AG08396 (cell line): ENCODE measurements around the gene TMCC1.

ENCODE experiments used
- DNase-seq: peaks from one replicate; pipeline ENCODE4 v3.0.0; 2012; ENCODE audit warnings: low spot score, mixed read lengths

The TMCC1 gene

DNA sequence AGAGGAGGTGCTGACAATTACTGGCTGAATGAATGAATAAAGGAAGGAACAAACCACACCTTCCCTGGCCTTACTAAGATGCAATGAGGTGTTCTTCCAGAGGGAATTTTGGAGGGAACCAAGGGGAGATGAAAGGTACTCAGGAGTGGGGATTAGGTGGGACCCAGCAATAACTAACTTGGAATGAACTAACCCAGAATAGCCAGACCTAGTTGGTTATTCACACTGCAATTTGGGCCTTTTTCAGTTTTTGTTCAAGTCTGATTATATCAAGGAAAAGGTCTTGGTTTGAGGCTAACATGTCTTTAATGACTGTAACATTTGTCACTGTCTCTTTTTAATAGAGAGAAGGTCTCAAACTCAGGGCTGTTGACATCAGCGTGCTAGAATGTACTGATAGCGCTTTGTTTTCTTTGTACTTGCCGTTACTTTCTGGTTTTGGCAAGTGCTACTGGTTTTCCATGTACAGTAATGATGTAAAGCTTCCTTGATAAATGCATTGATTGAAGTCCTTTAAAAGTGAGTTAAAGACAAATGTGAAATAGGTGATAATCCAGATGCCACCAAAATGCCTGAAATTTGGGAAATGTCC is 283.8 kb downstream of the TMCC1 start:
- DNase-seq = no peak

DNA sequence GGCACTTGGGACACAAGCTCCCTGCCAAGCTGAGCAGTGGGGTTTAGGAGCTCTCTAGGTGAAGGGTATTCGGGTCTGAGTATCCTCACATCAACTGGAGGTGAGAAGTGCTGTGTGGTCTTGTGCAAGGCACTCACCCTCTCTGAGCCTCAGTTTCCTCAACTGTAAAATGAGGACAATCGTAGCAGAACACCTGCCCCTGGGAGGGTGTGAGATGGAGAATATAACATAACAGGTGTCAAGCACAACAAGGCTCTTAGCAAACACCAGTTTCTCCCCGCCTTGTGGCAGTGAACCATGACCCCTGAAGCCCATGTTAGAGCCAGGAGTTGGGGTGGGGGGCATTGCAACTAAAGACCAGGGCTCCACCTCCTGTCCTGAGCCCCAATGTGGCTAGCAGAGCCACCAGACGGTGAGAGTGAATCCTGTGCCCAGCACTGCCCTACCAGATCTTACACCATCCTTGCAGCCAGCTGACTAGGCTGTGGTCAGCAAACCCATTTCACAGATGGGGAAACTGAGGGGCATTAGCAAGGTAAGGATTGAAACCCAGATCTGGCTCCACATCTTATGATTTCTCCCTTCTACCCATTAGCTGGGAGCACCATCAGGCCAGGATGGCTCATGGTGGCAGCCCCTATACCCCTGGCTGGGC is 284.4 kb downstream of the TMCC1 start:
- DNase-seq = no peak

DNA sequence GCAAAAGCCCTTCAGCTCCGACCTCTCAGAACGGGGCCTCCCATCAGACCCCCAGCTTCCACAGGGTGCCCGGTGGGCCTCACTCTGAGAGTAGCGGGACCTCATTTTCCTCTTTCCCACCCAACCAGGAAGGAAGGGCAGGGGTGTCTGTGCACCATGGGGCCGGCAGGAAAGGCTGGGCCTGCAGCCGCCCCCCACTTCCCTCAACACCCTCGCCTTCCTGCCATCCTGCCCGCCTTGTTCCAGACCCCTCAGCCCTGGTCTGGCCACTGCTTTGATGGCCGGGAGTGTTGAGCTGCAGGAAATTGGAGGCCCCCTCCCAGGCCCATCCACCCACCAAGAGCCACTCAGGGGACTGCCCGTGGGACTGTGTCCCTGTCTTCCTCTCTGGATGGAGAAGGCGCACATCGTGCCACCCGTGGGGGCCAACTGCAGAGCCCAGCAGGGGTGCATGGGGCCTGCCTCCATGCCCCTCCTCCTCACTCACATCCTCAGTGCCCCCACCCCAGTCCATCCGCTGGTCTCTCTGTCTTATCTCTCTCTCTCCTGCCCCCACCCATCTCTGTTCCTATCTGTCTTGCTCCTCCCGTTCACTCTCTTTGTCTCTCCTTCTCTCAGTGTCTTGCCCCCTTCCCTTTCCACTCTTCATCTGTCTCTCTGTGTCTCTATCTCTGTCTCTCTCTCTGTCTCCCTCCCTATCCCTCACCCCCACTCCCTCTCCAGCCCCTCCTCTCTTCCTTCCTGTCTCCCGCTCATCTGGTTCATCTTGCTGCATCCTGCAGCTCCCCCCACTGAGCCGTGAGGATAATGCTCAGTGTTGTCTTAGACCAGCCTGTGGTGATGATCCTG is 285.2 kb downstream of the TMCC1 start:
- DNase-seq = no peak

DNA sequence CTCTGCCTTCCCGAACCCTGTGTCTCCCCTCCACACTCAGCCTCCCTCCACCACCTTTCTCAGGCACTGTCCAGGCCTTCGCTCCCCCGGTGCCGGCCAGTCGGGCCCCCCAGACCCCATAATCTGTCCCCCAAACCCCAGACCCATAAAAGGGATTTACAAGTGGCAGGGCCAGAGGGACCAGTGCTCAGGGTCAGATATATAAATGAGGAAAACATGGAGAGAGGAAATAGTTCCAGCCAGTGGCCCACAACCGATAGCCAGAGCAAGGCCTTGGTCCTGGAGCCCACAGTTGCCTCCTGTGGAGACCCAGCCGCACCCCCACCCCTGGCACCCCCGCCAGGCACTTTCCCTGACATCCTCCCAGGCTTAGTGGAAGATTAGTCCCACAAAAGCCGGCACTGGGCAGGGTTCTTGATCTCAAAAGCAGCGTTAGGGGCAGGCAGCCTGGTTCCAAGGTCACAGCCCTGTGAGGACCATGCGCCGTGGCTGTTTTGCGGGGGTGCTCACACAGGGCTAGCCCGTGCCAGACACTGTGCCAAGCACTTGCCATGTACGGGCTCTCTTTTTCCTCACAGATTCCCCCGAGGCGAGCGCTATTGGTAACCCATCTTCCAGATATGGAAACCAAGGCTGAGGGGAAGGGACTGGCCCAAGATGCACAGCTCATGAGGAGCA is 286.0 kb downstream of the TMCC1 start:
- DNase-seq = no peak

GRCh38 chr3:129606636-129607390 is 286.7 kb downstream of the TMCC1 start, which contains the start of gene PLXND1:
Gene PLXND1, minus strand, starts transcription at chr3:129606676. Its CDS starts 37 bp downstream, at chr3:129606639.
- DNase-seq = peak; percentile 93

DNA sequence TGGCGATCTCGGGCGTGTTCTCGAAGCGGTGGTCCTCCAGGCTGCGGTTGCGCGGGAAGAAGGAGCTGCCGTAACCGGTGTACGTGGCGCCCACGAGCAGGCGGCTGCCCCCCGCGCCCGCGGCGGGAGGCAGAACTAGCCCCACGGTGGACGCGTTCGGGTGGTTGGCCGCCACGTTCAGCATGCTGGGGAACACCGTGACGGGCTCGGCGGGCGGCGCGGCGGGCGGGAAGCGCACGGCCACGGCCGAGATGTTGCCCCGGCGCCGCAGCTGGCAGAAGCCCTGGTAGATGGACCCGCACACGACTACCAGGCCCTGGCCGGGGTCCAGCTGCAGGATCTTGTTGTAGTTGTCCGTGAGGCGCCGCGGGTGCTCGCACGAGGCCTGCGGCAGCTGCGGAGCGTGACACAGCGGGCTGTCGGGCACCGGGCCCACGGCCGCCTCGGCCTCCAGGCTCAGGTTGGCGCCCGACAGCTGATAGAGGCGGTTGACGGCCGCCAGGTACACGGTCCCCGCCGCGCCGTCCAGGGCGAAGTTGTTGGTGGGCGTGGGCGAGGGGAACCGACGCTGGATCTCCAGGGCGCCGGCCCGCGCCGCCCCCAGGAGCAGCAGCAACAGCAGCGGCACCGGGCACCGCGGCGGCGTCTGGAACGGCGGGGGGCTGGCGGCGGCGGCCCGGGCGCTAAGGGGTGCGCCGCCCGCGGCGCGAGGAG is 287.4 kb downstream of the TMCC1 start:
- DNase-seq = peak; percentile 76

DNA sequence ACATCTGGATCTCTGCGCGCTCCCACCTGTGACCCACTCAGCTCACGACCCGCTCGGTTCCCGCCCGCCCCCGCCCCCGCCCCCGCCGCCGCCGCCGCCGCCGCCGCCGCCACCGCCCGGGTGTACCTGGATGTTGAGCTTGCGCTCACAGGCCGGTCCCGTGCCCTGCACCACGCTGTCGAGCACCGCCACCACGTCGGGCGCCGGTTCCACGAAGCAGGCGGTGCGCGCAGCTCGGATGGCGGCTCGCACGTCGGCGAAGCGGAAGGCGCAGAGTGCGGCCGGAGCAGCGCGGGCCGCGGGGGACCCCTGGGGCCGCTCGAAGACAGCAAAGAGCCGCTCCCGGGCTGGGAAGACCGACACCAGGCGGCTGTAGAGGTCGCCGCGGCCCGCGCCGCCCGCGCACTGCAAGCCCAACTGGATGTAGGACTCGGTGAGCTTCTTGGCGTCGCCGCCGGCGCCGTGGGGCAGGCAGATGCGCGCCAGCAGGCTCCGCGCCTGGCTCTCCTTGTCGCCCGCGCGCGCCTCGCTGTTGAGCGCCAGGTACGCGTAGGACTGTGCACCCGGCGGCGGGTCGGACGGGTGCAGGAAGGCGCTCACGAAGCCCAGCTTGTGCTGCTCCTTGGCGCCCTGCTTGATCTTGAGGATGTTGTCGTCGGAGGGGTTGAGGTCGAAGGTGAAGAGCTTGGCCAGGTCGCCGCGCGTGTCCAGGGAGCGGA is 288.1 kb downstream of the TMCC1 start:
- DNase-seq = peak; percentile 57

GRCh38 chr3:129604767-129605166 is 288.7 kb downstream of the TMCC1 start:
- DNase-seq = no peak

GRCh38 chr3:129603991-129604749 is 289.3 kb downstream of the TMCC1 start:
- DNase-seq = no peak

- no peak for DNase-seq
These were observed 290.0 kb downstream of the TMCC1 start for GRCh38 chr3:129603561-129603942.

DNA sequence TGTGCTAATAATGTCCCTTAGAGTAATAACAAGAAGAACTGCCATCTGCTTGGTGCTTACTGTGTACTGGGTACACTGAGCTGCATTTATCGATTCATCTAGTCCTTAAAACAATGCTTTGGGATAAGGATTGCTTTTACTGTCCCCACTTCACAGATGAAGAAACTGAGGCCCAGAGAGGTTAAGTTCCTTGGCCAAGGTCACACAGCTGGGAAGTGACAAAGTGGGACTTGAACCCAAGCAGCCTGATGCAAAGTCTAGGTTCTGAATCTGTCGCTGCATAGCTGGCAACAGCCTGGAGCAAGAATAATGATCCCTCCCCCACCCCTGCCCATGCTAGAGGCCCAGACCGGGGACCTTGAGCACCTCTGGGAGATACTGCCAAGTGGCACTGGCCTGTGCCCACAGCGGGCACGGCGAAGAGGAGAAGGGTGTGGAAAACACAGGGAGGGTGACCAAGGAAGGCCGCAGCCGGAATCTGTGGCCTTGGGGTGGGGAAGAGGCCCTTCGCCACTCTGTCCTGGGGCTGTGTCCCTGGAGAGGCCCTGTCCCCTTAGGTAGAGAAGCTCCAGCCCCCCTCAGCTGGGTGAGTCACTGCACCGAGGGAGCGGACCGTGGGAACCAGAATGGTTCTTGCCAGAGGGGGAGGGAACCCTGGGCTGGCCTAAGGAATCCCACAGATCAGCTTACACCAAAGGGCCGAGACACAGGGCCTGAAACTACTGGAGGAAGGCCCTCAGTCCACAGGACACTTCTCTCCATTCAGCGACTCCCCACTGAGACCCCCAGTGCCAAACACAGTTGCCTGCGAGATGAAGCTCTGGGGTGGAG is 290.6 kb downstream of the TMCC1 start:
- DNase-seq = peak; percentile 91

- no peak for DNase-seq
These were observed 291.2 kb downstream of the TMCC1 start for GRCh38 chr3:129602309-129602708.

- DNase-seq = no peak
These were observed 291.8 kb downstream of the TMCC1 start for GRCh38 chr3:129601713-129602112.

GRCh38 chr3:129600348-129600747 is 293.2 kb downstream of the TMCC1 start:
- DNase-seq = no peak

DNA sequence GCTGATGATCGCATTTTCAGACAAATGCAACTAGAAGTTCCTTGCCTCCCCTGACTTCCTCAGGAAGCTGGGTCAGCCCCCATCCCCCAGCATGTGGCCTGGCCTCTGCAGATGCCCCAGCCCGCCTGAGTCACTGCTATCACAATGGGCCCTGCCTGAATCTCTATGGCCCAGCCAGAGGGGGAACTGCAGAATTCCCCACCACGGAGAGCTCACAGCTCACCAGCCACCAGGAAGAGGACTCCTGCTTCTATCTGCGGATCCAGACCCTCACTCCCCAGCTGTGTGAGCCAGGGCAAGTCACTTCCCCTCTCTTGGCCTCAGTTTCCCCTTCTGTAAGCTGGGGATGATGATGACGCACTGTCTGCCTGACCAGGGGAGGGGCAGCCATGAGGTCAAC is 293.9 kb downstream of the TMCC1 start:
- DNase-seq = peak; percentile 70

DNA sequence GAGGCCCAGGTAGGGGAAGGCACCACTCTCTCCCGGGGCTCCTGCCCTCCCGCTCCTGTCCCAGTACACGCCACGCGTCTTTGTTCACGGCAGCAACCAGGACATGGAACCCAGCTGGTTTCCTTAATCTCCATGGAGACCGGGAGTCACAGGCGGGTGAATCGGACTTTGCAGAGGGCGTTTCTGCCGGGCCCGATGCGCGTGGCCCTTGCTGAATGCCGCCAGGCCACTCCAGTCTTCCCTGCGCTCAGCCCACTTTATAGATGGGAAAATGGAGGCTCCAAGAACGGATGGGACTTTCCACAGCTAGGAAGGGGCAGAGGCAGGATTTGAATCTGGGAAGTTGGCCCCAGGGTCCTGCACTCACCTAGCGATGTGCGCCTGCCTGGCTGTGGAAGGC is 294.4 kb downstream of the TMCC1 start:
- no peak for DNase-seq

DNA sequence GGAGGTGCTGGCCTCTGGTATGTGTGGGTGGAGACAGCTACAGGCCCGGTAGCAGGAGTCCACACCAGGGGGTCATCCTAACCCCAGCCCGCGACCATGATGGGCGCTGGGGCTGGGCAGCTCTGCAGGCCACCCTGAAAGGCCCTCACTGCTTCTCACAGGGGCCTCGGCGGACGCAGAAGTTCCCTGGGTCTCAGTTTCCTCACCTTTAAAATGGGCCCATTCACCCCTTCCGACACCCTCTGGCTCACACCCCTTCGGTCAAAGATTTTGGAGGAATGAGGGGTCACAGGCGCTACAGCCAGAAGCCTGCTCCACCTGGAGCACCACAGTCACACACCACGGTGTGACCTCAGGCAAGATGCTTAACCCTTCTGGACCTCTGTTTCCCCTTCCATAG is 295.0 kb downstream of the TMCC1 start:
- no peak for DNase-seq

- no peak for DNase-seq
These were observed 295.5 kb downstream of the TMCC1 start for GRCh38 chr3:129598000-129598381.
